Measurements from ENCODE around the gene PCBP3.
"Not testable (repeated sequence)": the region's sequence is repeated elsewhere in the genome, so short reads cannot be mapped to it uniquely, and the experiment has no call there.

PCBP3 gene

DNA sequence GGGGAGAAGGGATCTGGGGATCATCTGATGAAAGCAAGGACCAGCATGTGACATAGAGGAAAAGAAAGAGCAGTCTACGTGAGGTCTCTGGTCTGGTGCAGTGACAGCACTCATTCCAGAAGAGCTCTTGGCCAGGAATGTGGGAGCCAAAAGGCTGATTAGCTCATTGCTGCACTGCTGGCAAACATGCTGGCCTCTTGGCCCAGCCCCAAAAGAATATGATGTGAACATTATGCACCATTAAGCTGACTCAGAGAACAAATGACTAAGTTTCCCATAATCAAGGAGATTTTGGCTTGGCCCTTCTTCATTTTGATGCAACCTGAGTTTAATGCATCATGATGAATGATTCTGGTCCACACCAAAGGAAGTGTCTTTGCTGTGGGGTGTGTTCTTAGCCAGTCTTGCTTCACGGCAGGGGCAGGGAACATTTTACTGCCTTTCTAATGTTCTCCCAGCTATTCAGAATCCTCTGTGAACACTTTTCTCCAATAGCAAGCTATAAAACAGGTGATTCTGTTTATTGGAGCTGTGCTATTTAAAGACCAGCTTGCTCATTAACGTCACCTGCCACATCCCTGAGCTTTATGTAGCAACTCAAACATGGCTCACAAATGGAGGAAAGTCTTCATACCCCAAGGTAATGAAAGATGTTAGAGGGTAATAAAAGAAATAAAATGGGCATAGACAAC lies 55.1 kb downstream of the PCBP3 start:
- no peak for DNase-seq

DNA sequence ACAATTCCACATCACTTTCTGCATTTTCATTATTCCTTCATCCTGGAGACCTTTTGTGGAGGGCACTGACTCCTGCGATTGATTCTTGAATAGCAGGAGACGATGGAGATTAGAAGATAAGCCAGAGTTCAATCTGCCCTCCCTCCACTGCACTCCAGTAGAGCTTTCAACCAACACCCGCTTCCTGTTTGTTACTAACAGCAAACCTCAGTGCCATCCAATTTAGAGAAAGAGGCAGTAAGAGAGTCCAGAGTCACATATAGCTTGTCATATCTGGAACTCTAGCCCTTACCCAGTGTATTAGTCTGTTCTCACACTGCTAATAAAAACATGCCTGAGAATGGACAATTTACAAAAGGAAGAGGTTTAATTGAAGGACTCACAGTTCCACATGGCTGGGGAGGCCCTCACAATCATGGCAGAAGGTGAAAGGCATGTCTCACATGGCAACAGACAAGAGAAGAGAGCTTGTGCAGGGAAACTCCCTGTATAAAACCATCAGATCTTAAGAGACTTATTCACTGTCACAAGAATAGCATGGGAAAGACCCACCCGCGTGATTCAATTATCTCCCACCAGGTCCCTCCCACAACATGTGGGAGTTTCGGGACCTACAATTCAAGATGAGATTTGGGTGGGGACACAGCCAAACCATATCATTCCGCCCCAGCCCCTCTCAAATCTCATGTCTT lies 55.9 kb downstream of the PCBP3 start:
- DNase-seq: no peak

DNA sequence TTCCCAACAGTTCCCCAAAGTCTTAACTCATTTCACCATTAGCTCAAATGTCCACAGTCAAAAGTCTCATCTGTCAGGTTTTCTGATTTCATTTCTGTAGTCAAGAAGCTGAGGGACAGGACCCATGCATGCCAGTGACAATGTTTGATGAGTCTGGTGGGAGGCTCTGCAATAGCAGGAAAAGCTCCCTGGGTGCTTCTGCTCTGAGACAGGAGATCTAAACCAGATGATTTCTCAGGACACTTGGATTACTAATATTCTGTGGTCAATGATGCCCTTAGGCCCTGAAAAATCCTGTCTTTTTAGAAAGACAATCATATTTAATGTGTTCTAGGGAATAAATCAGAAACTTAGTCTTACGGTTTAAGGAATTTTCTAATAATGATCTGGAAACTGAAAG lies 56.4 kb downstream of the PCBP3 start:
- no peak for DNase-seq

DNA sequence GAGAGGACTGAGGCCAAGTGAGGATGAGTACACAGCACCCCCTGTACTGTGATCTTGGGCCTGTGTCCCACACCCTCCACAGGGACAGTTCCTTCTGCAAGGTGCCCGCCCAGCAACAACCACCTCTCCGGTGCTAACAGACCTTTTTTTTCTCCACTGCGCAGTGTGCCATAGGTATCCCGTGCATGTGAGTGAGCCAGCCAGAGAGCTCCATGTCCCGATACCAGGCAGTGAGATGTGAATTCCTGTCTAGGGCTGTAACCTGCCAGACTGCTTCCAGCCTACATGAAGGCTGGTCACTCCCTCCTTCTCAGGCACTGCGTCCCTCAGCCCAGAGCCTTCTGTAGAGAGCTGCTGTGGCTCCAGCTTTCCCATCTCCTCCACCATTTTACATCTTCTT lies 56.9 kb downstream of the PCBP3 start:
- no peak for DNase-seq

DNA sequence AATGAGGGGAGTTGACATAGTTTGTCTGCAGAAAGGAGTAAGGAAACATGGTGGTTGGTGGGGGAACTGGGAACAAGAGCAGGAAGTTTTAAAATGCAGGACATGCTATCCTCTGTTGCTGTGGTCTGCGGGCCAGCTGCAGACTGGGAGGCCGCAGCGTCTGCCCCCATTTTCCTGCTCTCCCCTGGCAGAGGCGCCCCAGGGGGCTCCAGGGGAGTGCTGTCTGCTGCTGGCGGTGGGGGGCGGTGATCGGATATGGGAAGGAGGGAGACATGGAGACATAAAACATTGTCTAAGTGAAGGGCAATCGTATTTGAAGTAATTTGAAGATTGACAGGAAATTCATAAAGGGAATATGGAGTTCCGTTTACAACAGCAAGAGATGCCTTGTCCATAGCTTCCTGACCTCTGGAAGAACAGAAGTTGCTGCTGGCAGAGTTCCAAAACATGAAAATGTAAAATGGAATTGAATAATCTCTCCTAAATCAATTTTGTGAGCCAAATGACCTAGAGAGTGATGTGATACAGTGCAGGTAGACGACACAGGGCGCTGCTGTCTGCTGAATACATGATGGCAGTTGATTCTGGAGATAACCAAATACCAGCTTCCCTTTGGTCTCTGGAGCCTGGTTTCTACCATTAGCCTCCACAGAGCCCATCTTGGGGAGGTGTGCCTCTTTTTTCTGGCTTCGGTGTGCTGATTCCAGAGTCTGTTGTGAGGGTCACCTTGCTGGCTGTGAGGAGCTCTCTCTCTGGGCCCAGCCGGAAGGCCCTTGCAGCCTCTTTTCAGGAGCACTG lies 61.0 kb downstream of the PCBP3 start:
- no peak for DNase-seq

DNA sequence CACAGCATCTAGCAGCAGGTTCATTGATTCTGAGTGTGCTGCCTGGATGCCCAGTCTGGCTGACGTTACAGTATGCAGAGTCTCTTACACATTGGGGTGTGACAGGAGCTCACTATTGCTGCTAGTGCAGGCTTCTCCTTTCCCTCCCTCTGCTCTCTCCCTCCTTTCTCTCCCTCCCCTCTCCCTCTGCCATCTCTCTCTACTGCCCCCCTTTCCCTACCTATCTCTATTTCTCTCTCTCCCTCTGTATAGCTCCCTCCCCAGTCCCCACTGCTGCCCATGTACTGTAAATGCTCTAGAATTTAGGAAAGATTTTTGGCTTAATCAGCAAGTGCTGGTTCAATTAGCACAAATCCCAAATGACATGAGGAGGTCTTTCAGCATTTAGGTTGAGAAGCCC lies 62.8 kb downstream of the PCBP3 start:
- no peak for DNase-seq

DNA sequence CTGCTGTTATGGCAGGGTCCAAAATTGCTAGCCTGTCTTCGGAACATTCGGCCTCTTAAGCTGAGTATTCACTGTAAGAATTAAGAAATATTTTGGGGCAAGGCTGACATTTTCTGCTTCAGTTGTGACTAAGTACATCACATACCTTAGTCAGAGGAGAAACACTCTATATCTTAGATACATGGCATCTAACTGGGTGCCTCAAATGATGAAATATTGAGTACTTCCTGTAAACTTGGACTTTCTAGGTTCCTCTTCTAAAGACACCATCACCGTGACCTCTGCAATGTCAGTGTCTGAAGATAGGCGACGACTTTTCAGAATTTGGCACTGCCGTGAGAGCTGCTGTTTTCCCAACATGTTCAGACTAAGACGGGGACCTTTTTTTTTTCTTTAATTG lies 65.6 kb downstream of the PCBP3 start:
- DNase-seq: no peak

DNA sequence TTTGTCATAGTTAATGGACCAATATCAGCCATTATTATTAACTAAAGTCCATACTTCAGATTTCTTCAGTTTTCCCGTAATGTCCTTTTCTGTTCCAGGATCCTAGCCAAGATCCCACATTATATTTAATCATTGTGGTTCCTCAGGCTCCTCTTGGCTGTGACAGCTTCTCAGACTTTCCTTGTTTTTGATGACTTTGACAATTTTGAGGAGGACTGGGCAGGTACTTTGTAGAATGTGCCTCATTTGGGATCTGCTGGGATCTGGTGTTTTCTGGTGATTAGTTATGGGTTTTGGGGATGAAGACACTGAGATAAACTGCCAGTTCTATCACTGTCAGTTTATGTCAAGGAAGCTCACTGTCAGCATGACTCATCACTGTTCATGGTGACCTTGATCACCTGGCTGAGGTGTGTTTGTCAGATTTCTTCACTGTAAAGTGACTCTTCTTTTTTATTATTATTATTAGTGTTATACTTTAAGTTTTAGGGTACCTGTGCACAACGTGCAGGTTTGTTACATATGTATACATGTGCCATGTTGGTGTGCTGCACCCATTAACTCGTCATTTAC lies 66.3 kb downstream of the PCBP3 start:
- DNase-seq: no peak

DNA sequence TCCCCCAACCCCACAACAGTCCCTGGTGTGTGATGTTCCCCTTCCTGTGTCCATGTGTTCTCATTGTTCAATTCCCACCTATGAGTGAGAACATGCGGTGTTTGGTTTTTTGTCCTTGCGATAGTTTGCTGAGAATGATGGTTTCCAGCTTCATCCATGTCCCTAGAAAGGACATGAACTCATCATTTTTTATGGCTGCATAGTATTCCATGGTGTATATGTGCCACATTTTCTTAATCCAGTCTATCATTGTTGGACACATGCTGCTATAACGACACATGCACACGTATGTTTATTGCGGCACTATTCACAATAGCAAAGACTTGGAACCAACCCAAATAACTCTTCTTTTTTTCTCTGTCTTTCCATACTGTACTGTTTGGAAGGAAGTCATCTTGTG lies 66.8 kb downstream of the PCBP3 start:
- DNase-seq: not testable (repeated sequence)

DNA sequence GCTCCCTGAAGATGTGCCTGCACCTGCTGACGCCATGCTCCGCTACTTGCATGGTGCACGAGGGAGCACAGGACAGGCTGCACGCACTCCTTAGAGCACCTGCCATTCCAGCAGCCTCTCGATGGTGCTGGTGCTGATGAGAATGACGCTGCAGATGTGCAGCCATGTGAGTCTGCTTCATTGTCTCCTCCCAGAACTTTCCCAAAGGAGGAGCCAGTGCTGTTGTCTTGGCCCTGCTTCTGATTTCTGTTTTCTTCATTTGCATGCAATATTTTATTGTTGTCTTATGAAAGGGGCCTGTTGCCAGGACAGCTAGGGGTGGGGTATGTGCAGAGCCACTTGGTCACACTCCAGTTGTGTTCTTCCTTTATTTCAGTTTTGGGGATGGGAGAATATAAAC lies 70.1 kb downstream of the PCBP3 start:
- no peak for DNase-seq

DNA sequence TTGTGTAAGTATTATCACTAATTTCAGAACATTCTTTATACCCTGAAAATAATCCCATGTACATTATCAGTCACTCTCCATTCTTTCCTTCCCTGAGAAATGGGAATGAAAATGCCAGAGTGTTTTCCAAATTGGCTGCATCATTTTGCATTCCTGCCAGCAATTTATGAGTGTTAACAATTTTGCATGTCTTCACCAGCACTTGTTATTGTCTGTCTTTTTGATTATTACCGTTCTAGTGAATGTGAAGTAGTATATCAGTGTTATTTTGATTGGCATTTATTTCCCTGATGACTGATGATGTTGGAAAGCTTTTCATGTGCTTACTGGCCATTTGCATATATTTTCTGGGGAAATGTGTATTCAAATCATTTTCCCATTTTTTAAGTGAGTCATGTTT lies 71.9 kb downstream of the PCBP3 start:
- no peak for DNase-seq

DNA sequence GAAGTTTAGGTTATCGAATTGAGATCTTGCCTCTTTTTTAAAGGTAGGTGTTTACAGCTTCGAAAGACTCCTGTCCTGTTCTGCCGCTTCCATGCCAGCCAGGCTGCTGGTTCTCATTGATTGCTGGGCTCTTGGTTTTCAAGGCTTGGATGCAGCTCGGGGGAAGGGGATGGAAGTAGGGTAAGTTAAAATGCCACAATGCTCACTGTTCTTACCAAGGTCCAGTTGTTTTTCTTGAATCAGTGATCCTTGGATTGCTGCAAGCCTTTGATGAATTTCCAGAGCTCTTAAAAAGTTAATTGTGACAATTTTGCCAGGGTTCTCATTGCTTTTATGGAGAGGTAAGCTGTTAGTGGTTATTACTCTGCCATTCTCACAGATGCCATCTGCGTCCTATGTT lies 74.9 kb downstream of the PCBP3 start:
- DNase-seq: no peak

DNA sequence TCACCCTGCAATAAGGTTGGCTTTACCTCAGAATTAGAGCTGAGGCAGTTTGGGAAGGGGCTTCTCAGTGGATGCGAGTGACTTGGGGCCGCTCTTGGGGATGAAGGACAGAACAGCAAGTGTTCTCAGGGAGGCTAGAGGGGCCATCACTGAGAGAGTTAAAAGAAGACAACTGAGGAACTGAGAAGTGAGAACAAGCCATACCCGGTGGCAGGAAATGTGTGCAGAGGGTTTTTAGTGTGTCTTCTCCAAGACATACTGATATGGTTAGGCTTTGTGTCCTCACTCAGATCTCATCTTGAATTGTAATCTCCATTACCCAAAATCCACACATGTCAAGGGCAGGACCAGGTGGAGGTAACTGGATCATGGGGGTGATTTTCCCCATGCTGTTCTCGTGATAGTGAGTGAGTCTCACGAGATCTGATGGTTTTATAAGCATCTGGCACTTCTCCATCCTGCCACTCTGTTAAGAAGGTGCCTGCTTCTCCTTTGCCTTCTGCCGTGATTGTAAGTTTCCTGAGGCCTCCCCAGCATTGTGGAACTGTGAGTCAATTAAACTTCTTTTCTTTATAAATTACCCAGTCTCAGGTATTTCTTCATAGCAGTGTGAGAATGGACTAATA lies 75.8 kb downstream of the PCBP3 start:
- DNase-seq: no peak

DNA sequence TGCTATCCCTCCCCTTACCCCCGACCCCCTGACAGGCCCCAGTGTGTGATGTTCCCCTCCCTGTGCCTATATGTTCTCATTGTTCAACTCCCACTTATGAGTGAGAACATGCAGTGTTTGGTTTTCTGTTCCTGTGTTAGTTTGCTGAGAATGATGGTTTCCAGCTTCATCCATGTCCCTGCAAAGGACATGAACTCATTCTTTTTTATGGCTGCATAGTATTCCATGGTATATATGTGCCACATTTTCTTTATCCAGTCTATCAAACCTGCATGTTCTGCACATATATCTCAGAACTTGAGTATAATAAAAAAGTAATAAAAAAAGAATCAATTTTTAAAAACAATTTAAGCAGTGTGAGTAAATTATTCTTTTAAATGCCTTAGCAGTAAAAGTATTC lies 76.7 kb downstream of the PCBP3 start:
- DNase-seq: not testable (repeated sequence)

DNA sequence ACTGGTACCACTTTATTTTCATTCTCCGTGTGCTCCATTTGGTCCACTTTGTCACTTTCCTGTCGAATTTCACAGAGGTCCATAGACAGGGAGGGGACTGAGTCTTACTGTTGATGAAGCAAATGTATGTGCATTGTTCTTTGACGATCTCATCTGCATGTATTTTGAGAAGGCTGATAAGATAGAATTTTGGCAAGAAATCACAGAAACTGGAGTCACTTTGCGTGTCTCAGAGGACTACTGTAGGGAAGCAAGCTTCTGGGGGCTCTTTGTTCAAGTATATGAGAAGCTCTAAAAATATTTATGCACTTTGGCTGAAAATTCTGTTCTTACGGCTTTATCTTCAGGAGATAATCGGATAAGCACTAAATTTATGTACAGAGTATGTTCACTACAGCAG lies 78.1 kb downstream of the PCBP3 start:
- no peak for DNase-seq

DNA sequence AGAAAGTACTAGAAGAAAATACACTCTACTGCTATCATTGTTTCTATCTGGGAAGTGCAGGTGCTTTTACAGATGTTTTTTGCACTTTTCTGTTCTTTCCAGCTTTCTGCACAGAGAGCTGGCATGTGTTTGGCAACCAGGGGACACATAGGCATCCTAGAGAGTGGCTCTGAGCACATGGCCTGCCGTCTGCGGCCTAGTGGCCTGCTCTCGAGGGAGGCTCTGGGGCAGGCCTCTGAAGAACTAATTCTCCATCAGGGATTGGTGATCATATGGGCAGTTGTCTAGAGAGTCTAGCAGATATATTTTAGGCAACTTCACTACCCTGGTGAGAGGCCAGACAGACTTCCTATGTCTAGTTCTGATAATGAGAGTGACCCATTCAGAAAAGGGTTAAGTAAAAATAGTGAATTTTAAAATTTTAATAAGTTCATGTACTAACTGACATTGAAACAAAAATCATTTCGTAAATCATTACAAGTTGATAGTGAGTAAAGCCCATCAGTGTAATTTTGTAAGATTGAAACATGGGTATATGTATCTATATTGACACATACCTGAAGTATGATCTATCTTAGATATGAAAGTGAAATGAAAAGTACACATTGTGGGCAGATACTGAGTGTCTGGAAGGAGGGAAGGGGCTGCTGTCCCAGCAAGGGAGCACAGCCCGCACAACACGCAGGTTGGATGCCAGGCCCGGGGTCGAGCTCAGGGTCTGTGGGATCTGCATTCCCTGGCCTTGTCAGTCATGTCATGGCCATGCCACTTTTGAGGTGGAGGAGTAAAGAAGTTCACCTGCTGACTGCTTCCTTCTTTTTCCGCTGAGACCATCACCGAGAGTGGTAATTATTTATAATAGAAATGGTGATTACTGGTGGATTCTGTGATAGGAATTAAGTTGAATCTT lies 79.8 kb downstream of the PCBP3 start:
- DNase-seq: no peak

DNA sequence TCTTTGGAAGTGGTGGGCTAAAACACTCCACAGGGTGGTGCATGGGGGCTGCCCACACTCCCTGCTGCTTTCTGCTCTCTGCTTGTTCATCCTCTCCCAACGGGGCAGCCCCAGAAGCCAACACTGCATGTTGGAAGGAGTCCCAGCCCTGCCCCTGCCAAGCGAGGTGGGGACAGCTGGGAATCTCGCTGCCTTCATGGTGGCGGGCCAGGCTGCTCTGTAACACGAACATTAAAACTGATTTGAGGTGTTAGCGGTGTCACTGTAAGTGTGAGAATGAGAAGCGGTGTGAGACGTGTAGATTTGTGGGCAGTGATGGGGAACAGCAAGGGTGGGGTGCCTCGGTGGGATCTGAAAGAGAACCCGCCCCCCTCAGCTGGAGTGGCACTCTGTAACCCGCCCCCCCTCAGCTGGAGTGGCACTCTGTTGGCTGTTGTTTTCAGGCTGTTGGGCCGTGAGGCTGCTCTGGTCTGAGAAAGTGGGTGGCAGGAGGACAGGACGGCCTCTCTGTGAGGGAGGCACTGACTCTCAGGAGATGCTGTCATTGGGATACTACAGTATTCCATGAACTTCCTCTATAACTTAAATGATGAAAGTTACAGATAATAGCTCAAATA lies 80.9 kb downstream of the PCBP3 start:
- no peak for DNase-seq

DNA sequence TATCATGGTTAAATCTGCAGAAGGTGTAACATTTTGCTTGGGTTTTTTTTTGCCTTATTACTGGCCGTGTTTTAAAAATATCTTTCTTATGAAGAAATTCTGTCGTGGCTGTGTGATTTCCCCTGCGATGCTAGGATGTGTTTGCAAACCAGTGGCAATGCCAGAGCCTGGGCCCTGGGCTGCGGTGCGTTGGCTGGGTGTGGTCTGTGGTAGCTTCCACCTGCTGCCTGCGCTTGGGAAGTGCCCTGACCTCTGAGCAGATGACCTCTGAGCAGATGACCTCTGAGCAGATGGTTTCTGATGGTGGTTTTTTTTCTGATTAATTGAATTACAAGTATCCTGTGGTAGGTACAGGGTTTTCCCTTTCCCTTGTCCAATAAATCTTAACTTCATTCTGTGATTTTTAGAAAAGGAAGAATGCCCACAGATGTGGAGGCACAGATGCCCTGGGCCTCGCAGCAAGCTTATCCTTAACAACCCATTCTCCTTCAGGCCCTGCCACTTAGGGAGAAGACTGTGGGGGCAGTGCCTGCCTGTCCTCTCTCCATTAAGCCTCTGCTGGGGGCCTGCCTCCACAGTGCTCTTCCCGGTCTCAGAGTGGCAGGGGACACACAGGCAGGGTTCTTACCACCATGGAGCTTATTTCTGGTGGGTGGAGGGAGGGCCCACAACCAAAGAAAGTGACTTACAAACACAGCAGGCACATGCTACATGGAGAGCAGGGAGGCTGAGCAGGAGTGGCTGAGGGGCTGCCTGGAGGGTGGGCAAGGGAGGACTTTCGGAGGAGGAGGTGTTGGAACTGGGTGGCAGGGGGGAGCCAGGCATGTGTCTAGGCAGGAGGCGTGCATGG lies 81.7 kb downstream of the PCBP3 start:
- DNase-seq: no peak

DNA sequence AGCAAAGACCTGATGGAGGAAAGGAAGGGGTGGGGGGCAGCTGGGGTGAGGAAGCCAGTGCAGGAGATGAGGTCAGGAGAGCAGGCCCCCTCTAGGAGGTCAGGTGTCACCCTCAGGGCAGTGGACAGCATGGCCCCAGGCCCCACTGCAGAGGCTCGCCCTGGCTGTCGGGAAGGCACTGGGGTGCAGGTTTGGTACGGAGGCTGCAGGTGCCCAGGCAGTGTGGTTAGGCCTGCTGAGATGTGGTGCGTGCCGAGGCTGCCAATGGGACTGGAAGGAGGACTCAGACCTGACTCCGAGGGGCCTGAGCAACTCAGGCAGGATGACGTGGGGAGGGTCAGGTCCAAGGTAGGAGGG lies 82.3 kb downstream of the PCBP3 start:
- no peak for DNase-seq

DNA sequence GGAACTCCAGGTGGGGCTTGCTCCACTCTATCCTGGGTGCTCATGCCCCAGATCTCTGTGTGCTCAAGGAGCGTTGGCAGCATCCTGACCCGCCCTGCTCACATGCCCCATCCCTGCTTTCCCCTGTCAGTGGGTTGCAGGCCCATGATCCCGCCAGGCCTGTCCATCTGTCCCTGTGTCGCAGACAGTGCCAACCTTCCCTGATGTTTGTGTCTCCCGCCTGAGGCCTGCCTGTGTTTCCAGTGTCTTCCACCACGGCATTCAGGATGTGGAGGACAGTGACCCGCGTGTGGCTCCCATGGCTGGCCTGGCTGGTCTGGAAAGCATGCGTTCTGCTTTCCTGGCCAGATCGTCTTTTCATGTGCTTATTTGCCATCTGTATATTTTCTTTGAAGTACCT lies 82.9 kb downstream of the PCBP3 start:
- DNase-seq: no peak

DNA sequence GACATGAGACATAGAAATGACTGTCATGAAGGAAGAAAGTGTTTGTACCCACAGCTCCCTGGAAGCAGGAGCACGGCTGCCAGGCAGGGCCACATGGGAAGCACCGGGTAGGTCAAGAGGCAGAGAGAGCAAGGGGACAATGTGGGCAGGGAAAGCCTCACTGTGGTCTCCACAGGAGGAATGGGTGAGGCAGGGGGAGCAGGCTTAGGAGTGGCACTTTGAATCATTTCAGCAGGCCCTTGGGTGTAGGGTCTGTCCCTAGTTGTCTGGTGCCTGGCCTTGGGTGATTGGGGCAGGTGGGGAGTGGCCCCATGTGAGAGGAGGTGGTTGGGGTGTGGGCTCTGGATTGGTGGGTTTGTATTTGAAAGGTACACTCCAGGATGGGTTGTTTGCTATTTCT lies 83.9 kb downstream of the PCBP3 start:
- no peak for DNase-seq

All from T-helper 9 cell (primary cell).